ENCODE results near the gene C16orf95.

C16orf95 gene

DNA sequence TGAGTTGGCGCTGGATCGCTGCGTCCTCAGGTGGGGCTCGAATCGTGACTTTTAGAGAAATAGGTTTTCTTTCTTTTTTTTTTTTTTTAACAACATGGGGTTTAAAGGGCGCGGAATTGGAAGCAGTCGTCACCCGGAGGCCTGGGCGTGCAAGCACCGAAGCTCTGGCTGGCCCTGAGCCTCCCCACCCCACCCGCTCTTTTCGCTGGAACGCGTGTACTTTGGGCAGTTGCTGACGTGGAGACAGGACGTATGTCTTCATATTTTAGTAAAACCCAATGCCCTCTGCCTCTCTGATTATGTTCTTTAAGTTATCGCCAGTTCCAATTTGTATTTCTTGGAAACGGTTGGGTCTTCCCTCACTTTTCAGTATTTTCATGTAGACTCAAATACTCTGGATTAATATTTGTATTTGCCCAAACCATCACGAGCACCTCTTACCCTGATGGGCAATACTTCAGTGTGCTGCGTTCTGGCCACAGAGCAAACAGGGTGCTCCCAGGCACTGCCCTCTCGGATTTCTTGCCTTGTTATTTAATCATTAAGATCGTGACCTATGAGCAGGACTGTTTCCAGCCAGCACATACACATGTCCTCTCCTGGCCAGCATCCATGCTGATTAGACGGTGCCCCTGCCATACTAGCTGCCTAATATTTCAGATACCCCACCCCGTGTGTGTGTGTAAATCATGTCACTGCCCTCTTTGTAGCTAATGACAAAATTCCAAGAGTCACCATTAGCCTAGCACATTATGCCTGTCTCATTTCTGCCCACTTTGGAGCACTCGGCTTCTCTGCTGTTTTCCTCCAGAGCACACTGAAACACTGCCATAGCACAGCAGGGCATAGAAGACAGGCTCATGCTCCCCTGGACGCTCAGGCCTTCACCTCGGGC, 805 bp upstream of the C16orf95 start:
- DNase-seq (ENCODE audit: low read depth in 2 of 2): no peak

DNA sequence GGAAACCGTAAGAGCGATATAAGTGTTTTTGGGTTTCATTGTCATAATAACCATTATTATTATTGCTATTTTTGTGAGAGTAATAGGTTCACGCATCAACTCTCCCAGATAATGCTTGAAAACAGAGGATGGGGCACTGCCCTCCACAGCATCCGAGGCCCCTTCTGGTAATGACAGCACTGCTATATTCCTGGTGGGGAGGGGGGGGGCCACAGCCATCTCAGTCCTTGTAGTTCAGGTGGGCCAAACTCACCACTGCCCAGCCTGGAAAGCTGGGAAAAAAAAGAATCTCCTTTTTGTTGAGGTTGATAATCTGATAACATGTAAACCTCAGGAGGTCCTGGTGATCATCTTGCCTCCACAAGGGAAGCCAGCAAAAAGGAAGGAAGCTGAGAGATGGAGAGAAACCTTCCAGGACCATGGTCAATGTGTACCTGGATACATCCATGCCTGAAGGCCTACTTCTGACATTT, 706 bp downstream of the C16orf95 start:
- DNase-seq (ENCODE audit: low read depth in 2 of 2): no peak

DNA sequence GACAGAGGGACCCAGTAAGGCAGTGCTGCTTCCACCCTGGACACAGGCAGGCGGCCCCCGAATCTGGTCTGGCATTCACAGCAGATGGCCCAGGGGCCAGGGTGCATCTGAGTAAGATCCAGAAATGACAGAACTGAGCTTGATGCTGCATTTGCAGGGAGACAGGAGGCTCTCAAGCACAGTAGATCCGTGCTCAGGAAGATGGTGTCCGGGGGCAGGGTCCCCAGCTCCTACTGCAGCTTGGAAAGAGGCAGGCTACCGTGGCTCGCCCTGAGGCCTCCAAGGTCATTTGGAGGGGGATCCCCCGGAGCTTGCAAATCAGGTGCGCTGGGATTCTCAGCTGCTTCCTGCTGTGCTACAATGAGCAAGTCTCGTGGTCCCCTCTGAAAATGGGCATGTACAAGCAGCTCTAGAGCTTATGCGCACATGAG, 2.2 kb downstream of the C16orf95 start:
- no peak for DNase-seq (ENCODE audit: low read depth in 2 of 2)

DNA sequence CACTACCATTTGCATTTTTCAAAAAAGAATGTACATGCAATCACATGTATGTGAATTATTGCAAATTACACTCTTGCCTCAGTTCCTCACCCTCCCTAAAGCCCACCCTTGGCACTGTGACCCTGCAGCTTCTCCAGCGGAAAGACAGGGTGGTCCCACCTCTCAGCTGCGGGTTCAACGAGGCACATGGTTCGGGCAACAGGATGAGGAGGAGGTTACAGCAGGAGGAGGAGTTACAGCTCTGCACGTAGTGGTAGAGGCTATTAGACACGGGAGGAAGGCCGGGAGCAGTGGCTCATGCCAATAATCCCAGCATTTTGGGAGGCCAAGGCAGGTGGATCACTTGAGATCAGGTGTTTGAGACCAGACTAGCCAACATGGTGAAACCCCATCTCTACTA, 5.2 kb downstream of the C16orf95 start:
- DNase-seq (ENCODE audit: low read depth in 2 of 2): no peak

DNA sequence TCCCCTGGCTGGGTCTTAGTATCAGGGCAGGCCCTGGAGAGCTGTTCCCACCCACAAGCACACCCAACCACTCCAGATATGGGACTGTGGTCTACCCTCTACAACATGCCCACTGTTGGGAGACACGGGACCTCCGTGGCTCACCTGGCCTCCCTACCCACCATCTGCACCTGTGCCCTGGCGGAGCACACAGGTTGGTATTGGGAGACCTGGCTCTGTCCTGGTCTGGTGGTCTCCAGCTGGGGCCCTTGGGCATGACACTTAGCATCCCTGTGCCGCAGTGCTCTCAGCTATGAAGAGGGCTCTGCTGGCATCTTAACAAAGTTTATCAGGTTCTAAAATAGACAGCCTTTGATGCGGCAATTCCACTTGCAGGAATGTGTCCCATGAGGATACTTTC, 5.8 kb downstream of the C16orf95 start:
- no peak for DNase-seq (ENCODE audit: low read depth in 2 of 2)

DNA sequence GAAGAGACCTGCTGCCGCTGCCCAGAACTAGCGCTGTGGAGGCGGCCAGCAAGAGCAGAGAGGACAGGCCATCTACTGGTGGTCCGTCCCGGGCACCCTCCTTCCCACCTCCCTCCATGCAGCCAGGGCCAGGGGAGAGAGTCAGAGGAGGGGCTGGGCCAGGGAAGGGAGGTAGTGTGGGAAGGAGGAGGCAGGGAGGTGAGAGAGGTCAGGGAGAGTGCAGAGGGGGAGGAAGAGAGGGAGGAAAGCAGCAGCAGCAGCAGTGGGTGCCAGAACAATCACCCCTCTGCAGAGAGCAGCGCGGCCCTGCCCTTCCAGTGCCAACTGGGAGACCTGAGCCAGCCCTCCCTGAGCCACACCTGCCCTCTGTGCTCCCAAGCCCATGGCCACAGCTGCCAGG, 6.6 kb downstream of the C16orf95 start:
- no peak for DNase-seq (ENCODE audit: low read depth in 2 of 2)

DNA sequence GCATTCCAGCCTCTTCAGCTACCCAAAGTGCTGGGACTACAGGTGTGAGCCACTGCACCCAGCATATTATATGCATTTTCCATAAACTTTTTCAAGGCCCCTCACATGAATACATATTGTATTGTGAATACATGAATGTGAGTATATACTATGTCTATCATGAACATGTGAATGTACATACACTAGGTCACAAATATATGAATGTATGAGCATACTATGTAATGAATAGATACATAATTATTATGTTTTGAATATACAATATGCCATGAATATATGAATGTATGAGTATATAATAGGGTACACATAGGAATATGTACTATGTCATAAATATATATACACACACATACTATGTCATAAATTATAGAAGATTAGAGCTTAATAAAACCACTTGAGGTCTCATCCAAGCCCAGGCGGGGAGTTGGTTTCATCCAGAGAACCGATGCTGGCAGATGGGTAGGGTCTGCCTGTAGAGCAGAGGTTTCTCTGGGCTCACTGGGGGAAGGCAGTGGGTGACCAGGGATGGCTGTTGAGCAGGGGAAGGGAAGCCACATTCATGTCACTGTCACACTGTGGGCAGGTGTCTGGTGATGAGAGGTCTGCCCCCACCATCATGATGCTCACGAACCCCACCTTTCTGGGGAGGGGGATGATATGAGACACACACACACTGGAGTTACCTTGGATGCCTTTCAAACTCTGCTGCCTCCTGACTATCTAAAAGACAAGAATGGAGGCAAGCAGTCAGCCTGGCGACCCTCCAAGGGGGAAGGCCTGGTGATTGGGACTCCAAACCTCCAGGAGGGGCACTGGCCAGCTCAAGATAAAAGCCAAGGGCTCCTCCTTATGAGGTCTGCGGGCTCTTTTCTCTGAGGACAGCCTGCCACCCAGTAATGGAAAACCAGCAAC, 7.3 kb downstream of the C16orf95 start:
- no peak for DNase-seq (ENCODE audit: low read depth in 2 of 2)

DNA sequence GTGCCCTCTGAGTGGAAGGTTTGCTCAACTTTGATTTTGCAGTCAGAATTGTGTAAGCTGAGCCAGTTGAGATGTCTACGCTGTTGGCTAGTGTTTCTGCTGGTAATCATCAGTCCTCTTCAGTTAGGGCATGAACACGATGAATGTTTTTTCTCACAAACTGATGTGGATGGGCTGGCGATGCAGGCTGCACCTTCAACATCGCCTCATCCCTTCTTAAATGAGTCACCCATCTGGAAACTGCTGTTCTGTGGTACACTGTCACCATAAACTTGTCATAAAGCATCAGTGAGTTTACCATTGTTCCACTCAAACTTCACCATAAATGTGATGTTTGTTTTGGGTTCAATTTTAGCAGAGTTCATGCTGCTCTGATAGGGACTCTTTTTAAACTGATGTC, 8.4 kb downstream of the C16orf95 start:
- DNase-seq (ENCODE audit: low read depth in 2 of 2): no peak

DNA sequence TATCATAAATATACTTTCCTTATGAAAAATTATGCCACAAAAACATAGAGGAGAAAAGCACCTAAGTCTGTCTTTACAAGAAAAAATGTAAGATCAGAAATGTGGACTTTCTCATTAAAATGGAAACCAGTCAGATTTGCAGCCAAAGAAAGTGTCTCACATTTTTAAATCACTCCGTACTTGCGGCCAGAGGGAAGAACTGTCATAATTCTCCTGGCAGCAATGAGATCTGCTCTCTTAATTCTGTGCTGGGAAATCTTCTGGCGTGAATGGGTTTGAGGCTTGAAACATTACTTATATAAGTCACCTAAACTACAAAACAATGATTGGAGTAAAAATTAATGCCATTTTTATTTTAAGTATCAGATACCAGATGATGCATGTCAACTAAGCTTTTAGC, 10.7 kb downstream of the C16orf95 start:
- no peak for DNase-seq (ENCODE audit: low read depth in 2 of 2)

DNA sequence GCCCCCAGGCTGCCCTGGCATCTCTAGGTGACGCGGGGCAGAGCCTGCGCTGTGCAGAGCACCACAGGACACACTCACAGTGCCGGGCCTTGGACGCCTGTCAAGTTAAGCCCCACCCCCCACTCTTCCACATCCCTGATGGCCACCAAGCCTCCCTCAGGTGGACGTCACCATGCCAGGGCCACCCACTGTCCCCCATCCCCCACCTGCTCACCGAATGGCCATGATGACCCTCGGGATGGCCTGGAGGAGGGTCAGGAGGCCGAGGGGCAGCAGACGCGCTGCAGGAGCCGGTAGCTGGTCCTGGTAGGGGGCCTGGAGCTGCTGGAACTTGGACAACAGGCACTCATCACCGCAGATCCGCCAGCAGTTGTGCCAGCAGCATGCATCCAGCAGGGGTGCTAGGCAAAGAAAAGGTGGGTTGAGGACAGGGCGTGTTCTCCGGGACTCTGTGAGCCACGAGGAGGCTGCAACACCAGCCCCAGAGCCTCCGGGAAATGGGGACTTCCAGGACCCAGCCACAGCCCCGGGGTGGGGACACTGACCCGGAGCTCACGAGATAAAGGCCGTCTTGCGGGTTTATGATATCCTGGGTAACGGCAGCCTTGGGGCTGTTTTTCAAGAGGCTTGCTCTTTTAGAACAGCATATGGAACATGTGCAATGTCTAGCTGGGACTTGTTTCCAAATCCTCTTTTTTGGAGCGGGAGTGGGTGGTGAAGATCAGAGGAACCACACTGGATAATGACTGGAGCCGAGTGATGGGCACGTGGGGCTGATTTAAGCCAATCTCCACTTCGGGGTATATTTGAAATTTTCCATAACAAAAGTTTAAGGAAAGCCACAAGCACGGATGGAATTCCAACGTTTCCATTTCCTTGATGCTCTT, 11.4 kb downstream of the C16orf95 start:
- no peak for DNase-seq (ENCODE audit: low read depth in 2 of 2)

DNA sequence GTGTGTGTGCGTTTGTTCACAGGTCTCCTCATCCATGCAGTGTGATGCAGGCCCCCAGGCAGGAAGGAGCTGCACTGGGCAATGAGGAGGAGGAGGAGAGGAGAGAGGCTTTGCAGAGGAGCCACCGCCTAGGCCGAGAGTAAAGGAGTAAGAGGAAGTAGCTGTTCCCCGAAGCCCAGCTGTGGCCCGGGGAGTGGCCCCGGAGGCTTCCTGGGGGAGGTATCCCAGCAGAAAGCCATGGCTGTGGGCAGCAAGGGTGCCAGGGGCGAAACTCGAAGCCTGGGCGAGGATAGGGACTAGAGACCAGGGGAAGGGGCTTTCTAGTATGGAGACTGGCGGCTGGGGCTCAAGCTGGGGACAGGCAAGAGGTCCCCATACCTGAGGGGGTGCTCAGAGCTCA, 12.2 kb downstream of the C16orf95 start:
- DNase-seq (ENCODE audit: low read depth in 2 of 2): no peak

DNA sequence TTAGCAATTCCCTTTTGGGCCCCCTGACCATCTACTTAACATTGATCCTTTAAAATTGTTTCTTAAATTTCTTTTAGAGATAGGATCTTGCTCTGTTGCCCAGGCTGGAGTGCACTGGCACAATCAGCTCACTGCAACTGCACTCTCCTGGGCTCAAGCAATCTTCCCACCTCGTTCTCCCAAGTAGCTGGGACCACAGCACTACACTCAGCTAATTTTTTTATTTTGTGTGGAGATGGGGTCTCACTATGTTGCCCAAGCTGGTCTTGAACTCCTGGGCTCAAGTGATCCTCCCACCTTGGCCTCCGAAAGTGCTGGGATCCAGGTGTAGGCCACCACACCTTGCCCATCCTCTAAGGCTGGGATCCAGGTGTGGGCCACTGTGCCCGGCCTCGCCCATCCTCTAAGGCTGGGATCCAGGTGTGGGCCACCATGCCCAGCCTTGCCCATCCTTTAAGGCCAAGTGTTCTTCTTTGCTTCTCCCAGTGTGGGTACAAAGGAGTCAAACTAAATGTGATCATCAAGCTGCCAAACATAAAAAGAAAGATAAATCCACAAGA, 13.2 kb downstream of the C16orf95 start:
- DNase-seq (ENCODE audit: low read depth in 2 of 2): no peak

DNA sequence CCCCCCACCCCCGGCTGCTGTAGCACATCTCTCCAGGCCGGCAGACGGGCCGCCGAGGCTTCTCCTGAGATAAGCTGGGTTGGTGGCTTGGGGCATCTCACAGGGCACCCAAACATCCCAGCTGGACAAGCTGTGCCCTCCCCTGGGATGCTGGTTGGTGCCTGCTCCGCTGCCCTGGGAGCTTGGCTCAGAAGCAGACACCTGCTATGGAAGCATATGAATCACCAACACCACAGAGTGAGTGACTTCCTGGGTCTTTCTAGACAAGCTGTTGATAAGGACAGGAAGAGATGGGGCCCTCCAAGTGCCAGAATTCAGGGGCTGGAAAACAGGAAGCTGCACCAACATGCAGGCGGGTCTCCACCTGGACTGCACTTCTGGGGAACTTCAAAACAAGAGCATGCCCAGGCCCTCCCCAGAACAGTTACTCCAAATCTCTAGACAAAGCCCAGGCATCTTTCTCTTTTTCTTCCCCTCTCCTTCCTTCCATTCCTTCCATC, 13.7 kb downstream of the C16orf95 start:
- no peak for DNase-seq (ENCODE audit: low read depth in 2 of 2)

DNA sequence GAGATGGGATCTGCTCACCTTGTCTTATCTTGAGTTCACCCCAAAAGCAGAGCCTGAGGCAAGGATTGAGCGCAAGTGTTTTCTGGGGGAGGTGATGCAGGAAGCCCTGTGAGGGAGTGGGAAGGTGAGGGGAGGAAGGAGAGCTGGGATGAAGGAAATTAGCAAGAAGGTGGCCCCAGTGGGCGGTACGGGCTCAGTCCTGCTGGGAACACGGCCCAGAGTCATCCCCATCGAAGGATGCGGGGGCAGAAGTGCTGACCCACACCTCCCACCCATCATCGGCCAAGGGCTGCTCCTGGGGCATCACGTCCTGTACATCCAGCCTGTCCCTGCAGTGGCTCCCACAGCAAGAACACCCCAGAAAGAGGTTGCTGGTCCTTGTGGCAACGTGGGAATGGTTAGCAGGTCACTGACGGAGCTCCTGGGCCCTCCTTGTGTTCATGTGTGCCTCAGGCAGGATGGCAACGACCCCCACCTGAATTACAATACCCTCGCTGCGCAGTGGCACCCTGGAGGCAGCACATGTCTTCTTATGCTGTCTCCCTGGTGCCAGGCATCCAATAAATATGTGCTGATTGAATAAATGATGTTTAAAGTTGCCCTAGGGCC, 18.2 kb downstream of the C16orf95 start:
- DNase-seq (ENCODE audit: low read depth in 2 of 2): no peak

DNA sequence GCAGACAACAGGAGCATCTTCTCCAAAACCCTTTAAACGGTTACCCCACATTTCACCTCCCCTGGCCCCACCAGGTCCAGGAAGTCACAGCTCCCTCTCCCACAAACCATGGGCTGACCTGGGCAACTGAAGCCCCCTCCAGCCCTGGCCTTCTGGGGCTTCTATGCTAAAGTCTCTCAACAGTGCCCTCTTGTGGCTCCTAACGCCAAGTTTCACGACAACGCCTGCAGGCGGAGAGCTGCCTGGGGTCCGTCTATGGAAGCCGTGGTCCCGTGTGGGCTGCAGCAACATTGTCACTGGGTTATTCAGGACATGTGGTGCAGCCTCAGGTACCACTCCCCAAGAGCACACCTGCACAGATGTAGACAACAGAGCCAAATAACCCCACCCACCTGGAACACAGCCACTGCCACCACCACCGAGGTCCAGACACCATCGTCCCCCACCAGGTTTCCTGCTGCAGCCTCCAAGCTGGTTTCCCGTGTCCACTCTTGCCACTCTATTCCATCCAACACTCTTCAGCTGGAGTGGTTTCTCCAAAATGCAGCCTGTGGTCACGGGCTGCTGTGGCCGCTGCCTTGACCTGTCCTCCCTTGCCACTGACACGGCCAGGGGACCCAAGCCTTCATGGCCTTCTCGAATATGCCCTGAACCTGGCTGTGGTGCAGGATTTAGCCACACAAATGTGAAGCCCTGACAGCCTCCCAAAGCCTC, 19.1 kb downstream of the C16orf95 start:
- DNase-seq (ENCODE audit: low read depth in 2 of 2): peak in 1 of 2 donors; percentile 15

DNA sequence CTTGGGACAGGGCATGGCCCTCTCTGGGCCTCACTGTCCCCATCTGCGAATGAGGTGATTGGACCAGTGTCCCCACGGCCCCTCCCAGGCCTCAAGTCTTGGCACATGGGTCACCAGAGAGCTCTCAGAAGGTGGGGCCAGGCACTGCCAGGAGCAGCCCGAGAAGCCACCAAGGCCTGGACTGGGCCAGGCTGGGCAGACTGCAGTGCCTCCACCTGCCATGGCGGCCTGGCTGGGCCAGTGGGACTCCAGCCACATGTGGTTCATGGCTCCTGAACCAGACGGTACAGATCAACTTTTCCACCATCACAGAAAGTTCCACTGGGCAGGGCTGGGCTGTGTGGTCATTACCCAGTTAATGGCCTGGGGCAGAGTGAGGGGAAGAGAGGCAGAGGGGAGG, 19.8 kb downstream of the C16orf95 start:
- DNase-seq (ENCODE audit: low read depth in 2 of 2): no peak

DNA sequence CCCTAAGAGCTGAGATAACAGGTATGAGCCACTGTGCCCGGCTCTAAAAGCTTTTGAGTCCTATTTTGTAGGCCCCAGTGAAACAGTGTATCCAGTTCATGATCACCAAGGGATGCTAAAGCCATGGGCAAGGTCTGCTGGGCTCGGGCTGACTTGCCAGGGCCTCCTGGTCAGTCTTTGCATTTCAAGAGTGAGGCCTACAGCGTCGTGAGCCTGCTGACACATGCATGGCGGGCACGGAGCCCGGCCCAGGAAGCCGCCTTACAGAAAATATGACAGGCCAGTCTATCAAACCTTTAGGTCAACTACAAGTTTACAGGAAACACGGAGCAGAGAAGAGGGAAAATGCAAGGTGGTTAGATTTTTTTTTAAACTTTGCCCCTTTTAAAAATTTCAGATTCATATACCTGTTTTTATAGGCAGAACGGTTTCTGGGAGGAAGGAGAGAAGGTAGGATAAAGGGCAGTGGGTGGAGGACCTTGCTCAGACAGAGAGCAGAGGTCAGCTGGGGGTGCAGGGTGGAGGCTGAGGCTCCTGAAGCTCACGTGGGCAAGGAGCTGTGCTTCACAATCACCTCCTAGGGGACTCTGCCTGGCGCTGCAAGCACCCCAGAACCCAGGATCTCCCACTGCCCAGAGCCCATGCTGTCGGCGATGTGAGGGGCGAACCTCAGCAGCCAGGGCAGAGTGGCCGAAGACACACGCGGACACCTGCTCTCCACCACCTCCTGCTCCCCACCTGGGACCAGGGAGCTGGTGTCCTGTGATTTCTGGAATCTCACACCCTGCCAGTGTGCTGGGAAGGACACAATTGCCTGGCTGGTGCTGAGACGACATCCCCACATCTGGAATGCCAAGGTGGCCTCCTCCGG, 21.3 kb downstream of the C16orf95 start:
- DNase-seq (ENCODE audit: low read depth in 2 of 2): no peak

DNA sequence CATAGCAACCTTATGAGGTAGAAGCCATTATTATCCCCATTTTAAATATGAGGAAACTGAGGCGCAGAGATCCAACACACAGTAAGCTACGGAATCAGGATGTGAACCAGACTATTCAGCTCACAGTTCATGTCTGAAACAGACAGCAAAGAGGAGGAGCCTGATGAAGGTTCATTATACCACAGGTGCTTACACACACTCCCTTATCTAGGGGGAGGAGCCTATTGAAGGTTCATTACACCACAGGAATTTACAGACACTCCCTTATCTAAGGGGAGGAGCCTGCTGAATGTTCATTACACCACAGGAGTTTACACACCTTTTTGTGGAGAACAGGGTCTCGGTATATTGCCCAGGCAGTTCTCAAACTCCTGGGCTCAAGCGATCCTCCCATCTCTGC, 21.9 kb downstream of the C16orf95 start:
- no peak for DNase-seq (ENCODE audit: low read depth in 2 of 2)

DNA sequence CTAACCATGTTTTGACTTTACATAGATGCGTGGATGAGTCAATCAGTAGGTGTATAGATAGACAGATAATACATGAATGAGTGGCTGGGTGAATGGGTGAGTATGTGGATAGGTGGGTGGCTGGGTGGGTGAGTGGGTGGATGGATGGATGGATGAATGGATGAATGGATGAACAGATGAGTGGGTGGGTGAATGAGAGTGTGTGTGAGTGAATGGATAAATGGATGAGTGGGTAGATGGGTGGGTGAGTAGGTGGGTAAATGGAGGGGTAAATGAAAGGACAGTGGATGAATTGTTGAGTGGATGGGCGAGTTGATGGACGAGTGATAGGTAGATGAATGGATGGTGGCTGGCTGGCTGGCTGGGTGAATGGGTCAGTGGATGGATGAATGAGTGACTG, 23.2 kb downstream of the C16orf95 start:
- no peak for DNase-seq (ENCODE audit: low read depth in 2 of 2)
